SK-N-SH treated with all-trans-retinoic acid at 6 μM for 48 hours (cell line): ENCODE measurements around the gene PSMC3IP.
"Not testable (repeated sequence)": the region's sequence is repeated elsewhere in the genome, so short reads cannot be mapped to it uniquely, and the experiment has no call there.

Source experiments
- ARNTL ChIP-seq: fragments of 450-650 bp; formaldehyde crosslinking; IDR thresholded peaks from 2 replicates; pipeline ENCODE4 v1.5.0; 2020; ENCODE audit warnings: low read depth, mild to moderate bottlenecking, moderate library complexity, borderline replicate concordance
- BACH2 ChIP-seq: fragments of 250-450 bp; sonication (Bioruptor Pico); IDR thresholded peaks from 2 replicates; pipeline ENCODE4 v1.9.0; 2021; ENCODE audit warnings: mild to moderate bottlenecking, borderline replicate concordance
- CREB5 ChIP-seq: fragments of 250-450 bp; sonication (Bioruptor Pico); IDR thresholded peaks from 2 replicates; pipeline ENCODE4 v1.5.1; 2020; ENCODE audit warnings: low read depth, mild to moderate bottlenecking, moderate library complexity
- CSRNP3 ChIP-seq: fragments of 250-450 bp; sonication (Bioruptor Pico); IDR thresholded peaks from 2 replicates; pipeline ENCODE4 v1.5.1; 2021; ENCODE audit warnings: mild to moderate bottlenecking, moderate library complexity
- ESRRG ChIP-seq: fragments of 250-450 bp; sonication (Bioruptor Pico); IDR thresholded peaks from 2 replicates; pipeline ENCODE4 v1.6.1; 2021; ENCODE audit warnings: mild to moderate bottlenecking
- ISL1 ChIP-seq: fragments of 250-450 bp; sonication (Bioruptor Pico); IDR thresholded peaks from 2 replicates; pipeline ENCODE4 v2.1.2; 2022; ENCODE audit warnings: mild to moderate bottlenecking, moderate library complexity
- PATZ1 ChIP-seq: fragments of 250-450 bp; sonication (Bioruptor Pico); IDR thresholded peaks from 2 replicates; pipeline ENCODE4 v1.8.0; 2020; ENCODE audit warnings: mild to moderate bottlenecking, moderate library complexity, borderline replicate concordance
- SNAI2 ChIP-seq: fragments of 250-450 bp; sonication (Bioruptor Pico); IDR thresholded peaks from 2 replicates; pipeline ENCODE4 v1.5.0; 2020; ENCODE audit warnings: mild to moderate bottlenecking, moderate library complexity
- TCF4 ChIP-seq: fragments of 250-450 bp; sonication (Bioruptor Pico); IDR thresholded peaks from 2 replicates; pipeline ENCODE4 v1.8.0; 2021; ENCODE audit warnings: mild to moderate bottlenecking, moderate library complexity, borderline replicate concordance
- TSHZ2 ChIP-seq: fragments of 250-450 bp; sonication (Bioruptor Pico); IDR thresholded peaks from 2 replicates; pipeline ENCODE4 v1.5.0; 2020; ENCODE audit warnings: mild to moderate bottlenecking, moderate library complexity
- ZFP3 ChIP-seq: fragments of 250-450 bp; sonication (Bioruptor Pico); IDR thresholded peaks from 2 replicates; pipeline ENCODE4 v1.5.0; 2020; ENCODE audit warnings: mild to moderate bottlenecking, moderate library complexity

GRCh38 chr17:42552736-42553135 is 24.8 kb downstream of the PSMC3IP start, which contains the start of gene HSD17B1:
- not testable (repeated sequence) for TF ChIP-seq ARNTL; TSHZ2 (CRISPR knock-in tag); PATZ1 (CRISPR knock-in tag); ESRRG (CRISPR knock-in tag); ZFP3; ISL1 (CRISPR knock-in tag); BACH2; CREB5 (CRISPR knock-in tag); CSRNP3 (CRISPR knock-in tag); SNAI2 (CRISPR knock-in tag); TCF4 (CRISPR knock-in tag)
